ENCODE measurements around the gene DNAJB5.

The DNAJB5 gene

GRCh38 chr9:34984049-34984448, 5.5 kb upstream of the DNAJB5 start:
- DNase-seq (ENCODE audit: low read depth) = no peak

GRCh38 chr9:34985311-34985899, 4.1 kb upstream of the DNAJB5 start:
- peak; percentile 48 for DNase-seq (ENCODE audit: low read depth)

GRCh38 chr9:34986540-34987047, 3.0 kb upstream of the DNAJB5 start:
- peak; percentile 30 for DNase-seq (ENCODE audit: low read depth)

DNA sequence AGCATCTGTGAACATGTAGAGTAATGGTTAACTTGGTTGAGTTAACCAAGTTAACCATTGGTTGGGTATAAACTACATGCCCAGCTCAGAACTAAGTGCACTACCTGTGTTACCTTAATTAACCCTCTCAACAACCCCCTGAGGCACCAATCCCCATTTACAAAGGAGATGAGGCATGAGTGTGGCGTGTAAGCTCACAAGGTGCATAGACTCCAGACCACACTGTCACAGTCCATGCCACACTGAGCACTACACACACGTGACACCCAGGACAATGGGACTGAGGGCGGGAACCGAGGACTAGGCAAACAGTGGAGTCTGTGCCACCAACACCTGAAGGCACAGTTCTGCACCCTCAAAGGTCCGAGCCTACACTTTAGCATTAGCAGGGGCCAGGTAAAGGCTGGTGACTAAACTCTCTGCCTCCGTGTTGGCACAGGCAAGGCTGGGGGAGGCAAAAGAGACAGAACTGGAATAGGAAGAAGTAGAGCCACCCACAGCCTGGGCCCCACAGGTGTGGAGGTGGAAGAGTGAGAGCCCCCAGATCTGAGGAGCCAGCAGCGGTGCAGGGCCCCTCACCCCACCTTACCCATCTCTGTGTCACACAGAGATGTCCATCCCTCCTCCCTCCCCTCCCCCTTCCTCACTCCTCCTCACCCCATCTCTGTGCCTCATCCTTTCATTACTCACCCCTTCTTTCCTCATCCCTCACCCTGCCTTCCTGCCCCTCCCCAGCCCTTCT, 2.2 kb upstream of the DNAJB5 start:
- DNase-seq (ENCODE audit: low read depth) = no peak

GRCh38 chr9:34988218-34989002, 1.1 kb upstream of the DNAJB5 start:
- no peak for DNase-seq (ENCODE audit: low read depth)

- DNase-seq (ENCODE audit: low read depth) = no peak
Measured at GRCh38 chr9:34989946-34990635, 546 bp downstream of the DNAJB5 start.

DNA sequence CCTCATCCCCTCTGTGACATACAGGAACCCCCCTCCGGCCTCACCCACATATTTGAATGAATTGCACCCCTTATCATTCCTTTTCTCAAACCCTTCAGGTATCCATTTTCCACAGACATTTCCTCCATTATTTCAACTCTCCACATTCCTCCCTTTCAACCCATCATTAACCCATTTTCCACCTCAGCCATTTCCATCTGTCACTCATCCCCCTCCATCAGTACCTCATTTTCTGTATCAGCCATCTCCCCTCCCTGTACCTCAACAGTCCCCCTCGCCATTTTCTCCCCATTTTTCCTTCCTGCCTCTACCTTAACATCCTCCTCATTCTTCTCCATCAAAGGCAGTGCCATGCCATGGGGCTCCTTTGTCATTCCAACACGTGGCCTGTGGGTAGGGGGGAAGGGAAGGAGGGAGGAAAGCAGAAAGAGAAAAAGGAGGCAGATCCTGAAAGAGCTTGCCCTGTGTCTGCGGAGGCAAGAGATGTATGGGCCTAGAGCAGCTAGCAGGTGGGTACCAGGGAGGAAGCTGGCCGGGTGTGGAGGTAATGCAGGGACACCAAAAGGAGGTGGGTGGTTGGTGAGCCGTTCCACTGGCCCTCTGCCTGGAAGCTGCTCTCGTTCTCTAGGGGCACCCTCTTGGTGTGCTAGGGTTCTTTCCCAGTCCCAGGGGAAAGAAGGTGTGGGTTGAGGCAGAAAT, 1.5 kb downstream of the DNAJB5 start:
- DNase-seq (ENCODE audit: low read depth) = no peak

- no peak for DNase-seq (ENCODE audit: low read depth)
Measured at GRCh38 chr9:34991607-34992375, 2.2 kb downstream of the DNAJB5 start.

- DNase-seq (ENCODE audit: low read depth) = peak; percentile 44
Measured at GRCh38 chr9:34992376-34992951, 2.9 kb downstream of the DNAJB5 start.

DNA sequence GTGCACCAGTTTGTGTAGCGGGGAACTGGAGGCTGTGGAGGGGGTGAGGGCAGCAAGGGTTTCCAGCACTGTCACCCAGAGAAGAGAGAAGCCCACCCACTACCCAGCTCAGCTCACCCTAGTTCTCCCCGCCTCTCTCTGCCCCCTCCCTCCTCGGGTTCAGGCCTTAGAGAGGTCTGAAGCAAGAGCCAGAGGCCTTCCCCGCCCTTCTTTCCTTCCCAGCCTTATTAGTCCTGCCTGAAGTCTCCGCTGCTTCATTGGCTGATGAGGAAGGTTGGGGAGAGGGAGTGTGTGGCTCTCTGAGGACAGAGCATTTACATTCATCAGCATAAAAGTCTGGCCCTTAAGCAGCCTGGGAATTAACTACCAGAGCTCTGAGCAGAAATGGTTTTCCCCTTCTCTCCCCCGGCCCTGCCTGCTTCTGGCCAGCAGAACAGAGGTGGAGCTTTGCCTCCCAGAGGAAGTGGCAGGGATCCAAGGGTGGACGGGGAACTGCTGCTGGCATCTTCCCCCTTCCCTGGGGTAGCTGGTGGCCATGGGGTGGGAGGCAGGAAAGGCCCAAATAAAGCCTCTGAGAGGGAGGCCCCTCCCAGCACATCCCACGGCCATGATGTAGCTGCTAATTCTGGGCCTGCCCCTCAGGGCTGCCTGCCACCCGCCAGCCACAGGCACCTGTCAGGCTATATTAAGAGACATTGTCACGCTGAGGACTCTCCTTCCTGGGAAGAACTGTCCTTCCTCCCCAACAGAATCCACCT, 4.1 kb downstream of the DNAJB5 start:
- DNase-seq (ENCODE audit: low read depth) = no peak

DNA sequence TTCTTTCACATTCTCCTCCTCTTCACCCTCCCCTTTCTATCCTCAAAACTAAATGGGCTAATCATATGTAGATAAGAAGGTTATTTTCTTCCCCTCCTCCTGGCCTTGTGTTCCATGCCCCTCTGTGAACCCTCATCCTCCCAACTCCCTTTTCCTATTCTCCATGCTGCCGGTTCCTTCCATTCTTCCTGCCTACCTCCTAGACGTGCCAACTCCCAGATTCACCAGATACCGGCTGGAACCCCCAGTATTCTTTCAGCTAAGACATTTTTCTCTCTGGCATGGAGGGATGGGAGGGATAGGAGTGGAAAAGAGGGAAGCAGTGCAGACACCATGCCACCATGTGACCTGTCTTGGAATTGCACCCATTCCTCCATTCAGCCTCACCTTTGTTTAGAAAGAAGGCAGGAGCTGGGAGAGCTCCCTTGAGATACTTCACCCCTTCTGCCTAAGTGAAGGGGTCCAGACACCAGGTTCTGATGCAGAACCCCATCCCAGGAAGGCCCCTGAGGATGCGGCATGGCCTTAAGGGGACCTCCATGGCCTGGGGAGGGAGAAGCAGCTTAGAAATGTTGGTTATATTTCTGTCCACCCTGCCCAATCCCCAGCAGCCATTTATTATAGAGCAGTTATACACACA, 4.8 kb downstream of the DNAJB5 start:
- no peak for DNase-seq (ENCODE audit: low read depth)

DNA sequence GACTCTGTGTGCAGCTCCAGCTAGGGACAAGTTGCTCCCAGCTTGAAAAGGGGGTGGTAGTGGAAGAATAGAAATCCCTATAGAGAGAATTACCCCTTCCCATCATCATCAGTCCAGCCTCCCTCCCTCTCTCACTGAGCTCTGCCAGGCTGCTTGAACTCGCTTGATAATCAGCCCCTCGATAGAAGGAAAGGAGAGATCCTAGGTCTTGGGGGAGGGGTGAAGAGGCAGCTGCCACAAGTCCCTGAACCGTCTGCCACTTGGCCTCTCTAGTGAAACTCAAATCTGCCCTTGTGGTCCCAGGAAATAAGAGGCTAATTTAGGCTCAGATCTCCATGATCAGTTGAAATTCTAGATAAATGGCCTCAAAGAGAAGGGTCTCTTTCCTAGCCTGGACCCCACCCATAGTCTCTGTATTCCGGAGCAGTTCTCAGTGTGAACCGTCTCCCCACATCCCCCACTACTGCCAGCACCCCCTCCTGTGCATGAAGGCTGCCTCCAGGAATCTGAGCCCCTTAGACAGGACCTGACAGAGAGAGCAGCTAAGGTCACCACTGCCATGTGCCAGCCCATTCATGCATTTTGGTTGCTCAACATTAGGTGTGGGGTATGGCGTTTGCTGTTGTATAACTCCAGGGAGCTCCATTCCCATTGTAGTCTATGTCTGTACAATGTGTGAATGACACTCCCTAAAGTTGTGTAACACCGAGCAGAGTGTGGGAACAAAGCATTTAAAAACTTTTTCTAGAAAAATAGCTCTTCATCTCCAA, 5.5 kb downstream of the DNAJB5 start:
- DNase-seq (ENCODE audit: low read depth) = no peak

DNA sequence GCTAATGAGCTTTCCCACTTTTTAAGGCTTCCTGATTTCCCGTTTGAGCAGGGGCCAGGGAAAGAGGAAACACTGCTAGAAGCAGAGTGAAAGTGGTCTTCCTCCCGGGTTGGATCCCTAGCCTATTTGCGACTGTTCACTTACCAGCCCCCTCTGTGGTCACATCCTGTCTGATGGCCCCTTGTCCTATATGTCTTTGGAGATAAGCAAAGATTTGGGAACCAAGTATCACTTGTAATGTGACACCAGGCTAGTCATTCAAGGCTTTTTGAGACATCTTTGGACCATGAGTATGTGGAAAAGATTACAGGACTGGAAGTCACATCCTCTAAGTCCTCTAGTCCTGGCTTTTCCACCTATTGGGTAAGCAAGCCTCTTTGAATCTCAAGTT, 6.1 kb downstream of the DNAJB5 start:
- DNase-seq (ENCODE audit: low read depth) = no peak

GRCh38 chr9:34996181-34996904, 6.8 kb downstream of the DNAJB5 start:
- no peak for DNase-seq (ENCODE audit: low read depth)

DNA sequence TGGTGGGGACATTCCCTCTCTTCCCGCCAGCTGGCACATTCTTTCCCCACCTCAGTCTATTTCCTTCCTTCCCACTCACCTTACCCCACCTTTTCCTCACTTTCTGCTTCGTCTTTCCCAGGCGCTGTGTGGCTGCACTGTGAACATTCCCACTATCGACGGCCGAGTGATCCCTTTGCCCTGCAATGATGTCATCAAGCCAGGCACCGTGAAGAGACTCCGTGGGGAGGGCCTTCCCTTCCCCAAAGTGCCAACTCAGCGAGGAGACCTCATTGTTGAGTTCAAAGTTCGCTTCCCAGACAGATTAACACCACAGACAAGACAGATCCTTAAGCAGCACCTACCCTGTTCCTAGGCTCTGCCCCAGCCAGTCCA, 7.3 kb downstream of the DNAJB5 start:
- DNase-seq (ENCODE audit: low read depth) = no peak

DNA sequence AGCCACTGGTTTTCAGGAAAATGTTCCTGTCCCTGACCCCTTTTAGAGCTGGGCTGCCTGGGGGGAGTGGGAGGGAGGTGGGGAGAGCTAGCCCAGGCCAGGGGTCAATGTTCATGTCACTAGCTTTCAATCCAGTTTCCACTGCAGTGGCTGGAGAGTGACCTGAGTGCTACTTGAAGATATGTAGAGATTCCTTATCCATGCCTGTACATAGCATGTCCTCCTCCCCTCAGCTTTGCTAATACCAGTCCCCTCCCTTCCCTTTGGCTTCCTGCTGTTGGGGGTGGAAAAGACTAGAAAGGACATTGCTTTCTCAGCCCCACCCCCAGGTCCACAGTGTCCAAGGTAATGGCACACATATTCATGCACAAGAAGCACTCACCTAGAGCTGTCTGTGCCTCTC, 7.8 kb downstream of the DNAJB5 start:
- no peak for DNase-seq (ENCODE audit: low read depth)

DNA sequence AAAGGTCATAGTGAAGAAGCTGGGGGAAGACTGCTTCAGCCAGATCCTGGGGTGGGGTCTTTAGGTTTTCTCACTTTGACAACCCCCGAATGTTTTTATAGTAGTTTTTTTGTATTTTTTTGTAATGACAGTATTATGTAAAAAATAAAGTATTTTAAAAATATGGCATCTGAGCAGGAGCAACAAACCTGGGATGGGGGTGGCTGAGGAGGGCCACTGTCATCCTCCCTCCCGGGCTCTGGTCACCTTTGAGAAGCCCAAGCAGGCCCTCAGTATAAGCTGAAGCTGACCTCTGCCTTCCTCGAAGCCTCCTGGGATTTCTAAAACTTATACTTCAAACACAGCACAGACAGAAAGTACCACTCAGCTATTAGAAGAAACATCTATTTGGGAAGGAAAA, 8.7 kb downstream of the DNAJB5 start:
- DNase-seq (ENCODE audit: low read depth) = no peak

GRCh38 chr9:34999576-34999975, 10.0 kb downstream of the DNAJB5 start:
- no peak for DNase-seq (ENCODE audit: low read depth)

All from stimulated activated CD8-positive, alpha-beta memory T cell treated with anti-CD3 and anti-CD28 coated beads, Interleukin-4, amount 100 ng/mL, for 24 hours (primary cell).